ENCODE data around the gene C16orf74.

- TF ChIP-seq CTCF (IDR thresholded peaks at IDR 0.05 in 8 of 11, conservative IDR thresholded peaks at IDR 0.05 in 3 of 11) (no peak), POLR2A (IDR thresholded peaks at IDR 0.05) (no peak), POLR2AphosphoS5 (IDR thresholded peaks at IDR 0.05) (no peak)
Measured at GRCh38 chr16:85679870-85680269, 71.0 kb downstream of the C16orf74 start.
